GM19025 (cell line): ENCODE measurements around the gene OR4D9.

Experiments used
- ATAC-seq: cut with Tn5 transposase; IDR thresholded peaks from one replicate; pipeline ENCODE4 v1.9.1; 2021; ENCODE audit warnings: mild to moderate bottlenecking, low read depth, moderate library complexity; ENCODE audit not compliant: unreplicated experiment

The OR4D9 gene

DNA sequence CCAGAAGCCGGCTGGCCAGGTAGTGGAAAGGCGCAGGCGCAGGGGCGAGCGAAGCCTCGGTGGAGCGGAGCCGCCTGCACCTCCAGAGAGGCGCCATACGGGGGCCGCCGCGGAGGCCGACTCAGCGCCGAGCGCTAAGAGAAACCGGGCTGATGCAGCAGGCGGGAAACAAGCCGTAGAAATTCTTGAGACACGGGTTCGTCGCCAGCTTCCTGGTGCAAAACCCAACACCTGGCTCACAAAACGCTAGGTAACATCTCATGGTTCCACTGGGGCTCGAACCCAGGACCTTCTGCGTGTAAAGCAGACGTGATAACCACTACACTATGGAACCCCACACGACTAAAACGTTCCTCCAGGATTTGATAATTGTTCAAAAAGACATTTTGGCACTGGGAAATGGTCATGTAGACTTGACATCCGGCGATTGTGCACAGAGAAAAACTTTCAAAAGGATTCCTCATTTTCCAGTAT is 39.1 kb downstream of the OR4D9 start:
- peak; percentile 92 for ATAC-seq

DNA sequence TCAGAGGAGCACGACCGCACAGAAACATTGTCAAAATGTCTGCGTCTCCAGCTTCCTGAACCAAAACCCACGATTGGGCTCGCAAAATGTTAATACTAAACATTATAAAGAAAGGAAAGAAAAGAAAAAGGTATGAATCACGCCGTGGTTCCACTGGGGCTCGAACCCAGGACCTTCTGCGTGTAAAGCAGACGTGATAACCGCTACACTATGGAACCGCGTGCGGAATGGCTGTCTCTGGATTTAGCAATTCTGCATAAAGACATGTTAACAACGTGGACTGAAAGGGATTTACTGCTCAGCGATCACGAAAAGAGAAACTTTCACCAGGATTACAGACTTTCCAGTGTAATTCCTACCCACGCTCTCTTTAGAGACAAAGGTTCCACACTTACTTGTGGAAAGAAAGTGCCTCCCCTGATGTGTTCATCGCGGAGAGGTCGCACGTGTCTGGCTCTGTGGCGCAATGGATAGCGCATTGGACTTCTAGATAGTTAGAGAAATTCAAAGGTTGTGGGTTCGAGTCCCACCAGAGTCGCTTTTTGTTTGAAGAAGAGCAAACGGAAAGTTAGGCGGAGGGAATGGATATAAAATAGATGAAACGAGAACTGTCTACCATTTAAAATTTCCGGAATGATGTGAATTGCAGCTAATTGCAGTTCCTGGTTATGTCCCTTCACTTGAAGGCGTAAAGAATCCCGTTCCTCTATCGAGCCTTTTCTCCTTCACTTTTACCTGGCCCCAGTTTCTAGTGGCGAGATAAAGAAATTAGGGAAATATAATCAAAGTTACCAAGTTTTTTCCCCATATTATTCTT is 39.7 kb downstream of the OR4D9 start:
- peak; percentile 14 for ATAC-seq

DNA sequence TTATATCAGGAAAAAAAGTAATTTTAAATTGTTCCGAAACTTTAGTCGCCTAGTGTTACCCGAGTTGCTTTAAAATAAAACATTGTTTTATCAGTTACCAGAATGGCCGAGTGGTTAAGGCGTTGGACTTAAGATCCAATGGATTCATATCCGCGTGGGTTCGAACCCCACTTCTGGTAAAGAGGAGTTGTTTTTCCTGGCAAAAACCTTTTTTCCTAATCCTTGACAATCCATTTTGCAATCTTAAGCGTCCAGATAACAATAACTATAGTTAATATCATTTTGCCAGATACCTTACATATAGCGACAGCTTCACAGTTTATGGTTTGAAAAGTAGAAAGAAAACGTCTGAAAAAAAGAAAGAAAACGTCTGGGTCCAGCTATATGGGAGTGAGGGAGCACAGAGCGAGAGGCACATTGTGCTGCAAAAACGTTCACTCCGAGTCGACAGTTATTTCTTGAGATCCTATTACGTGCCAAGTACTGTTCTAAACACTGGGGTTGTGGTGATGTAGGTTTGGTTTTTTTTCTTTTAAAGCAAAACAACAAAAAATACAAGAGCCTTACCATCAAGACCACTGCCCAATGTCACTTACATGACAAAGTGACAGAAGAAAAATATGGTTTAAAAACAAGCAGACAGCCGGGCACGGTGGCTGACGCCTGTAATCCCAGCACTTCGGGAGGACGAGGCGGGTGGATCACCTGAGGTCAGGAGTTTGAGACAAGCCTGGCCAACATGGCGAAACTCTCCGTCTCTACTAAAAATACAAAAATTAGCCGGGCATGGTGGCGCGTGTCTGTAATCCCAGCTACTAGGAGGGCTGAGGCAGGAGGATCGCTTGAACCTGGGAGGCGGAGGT is 40.6 kb downstream of the OR4D9 start:
- ATAC-seq: no peak

DNA sequence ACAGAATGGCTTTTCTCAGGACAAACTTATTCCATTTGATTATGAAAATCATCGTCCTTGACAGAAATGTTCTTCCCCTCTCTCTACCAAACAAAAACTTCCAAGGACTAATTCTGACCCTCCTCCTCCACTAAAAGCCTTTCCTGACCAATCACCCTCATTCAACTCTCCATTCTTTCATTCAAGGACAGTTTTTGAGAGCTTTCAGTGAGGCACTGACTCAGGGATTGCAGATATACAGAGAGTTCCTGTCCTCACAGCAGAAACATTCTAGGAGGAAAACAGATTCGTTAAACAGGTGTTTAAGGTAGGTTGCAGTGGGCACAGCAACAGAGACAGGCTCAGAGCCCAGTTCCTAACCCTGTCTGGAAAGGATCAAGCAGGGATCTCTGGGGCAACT is 41.5 kb downstream of the OR4D9 start:
- no peak for ATAC-seq

GRCh38 chr11:59553323-59553722 is 42.0 kb downstream of the OR4D9 start:
- no peak for ATAC-seq

- no peak for ATAC-seq
Observed at GRCh38 chr11:59555601-59556114, 44.3 kb downstream of the OR4D9 start.

DNA sequence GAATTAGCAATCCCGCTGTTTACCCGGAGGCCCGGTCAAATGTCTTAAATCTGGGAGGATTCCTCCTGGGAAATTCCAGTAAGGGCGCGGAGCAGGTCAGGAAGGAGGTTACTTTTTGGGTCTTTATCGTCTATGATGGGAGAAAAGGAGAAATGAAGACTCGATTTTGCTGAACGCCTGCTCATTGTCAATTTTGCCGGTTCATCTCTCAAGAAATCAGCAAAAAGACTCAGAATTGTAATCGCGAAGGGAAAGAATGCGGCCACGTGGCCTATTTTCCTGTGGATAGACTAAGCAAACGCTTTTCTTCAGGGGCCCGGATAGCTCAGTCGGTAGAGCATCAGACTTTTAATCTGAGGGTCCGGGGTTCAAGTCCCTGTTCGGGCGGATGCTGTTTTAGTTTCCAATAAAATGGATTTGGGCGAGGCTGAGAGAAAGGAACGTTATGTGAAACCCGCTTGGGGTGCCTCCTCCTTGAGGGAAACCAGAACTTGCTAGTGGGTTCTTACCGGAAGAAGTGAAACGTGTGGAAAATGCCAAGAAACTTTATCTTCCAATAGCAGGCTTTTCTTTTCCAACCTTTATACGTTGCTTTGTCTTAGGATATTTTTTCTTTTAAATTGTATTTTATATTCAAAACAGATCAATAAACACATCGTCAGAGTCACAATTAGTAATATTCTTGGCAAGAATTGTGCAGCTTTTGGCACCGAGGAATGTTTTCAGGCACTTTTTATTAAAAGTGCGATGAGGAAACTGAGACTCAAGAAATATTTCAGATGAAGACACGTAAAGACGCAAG is 45.0 kb downstream of the OR4D9 start:
- no peak for ATAC-seq

GRCh38 chr11:59556917-59557348 is 45.6 kb downstream of the OR4D9 start:
- ATAC-seq: no peak

GRCh38 chr11:59558270-59558643 is 46.9 kb downstream of the OR4D9 start:
- no peak for ATAC-seq

DNA sequence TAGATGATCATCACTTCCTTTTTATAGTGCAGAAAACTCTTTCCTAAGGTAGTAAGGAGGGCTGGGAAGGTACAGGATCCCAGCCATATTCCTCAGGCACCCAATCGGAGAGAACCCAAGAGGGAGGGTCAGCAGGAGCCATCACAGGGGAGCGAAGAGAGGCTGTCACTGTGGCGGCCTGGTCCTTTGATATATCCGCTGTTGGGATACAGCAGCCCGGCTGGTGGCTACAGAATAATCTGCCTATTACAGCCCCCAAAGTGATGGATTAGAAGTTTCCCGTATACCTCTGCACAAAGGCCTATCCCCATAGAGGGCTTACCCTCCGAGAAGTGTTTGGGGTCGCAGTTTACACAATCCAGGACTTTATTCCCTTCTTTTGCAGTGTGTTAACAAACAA is 48.5 kb downstream of the OR4D9 start:
- peak; percentile 5 for ATAC-seq

- peak; percentile 33 for ATAC-seq
Observed at GRCh38 chr11:59560290-59560701, 49.0 kb downstream of the OR4D9 start.

DNA sequence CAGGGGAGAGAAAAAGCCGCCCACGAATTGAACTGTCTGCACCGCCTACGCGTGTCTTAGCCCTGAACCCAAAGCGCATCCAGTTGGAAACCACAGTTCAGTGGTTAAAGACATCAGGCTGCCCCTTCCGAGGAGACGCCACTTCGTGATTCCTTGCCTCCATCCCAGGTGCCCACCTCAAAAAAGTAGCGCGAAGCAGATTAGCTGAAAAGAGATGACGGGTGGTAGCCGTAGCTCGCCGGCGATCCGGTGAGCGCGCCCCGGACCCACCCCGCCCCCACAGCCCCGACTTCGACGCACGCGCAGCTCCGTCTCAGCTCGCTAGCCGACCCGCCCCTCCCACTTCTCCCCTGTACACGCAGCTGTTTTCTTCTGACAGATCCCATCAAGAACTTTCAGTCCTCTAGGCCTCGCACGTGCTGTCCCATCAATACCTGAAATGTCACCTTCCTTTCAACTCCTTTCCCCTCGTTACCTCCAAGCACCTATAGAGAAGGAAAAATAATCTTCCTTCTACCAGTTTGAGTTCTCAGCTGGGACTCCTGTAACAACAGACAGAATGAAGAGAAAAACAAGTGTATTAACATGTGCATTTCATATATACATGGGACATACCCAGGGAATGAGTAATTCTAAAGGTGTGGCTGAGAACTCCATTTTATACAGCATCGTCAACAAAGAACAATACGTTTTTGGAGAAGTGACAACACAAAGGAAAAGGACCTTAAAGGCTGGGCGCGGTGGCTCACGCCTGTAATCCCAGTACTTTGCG is 49.5 kb downstream of the OR4D9 start:
- ATAC-seq: peak; percentile 33

- ATAC-seq: no peak
Observed at GRCh38 chr11:59562292-59562691, 51.0 kb downstream of the OR4D9 start.
